Dermis microvascular lymphatic vessel endothelial cell (primary cell): ENCODE results near the gene WBP2NL. TPM values are rescaled to one million over a fixed set of nuclear protein-coding genes. Genes with fewer than 3 reads are reported as not detected.
A peak's percentile ranks its signal among the peaks of the same experiment; 100 is the strongest.
"Not testable (repeated sequence)": the region's sequence is repeated elsewhere in the genome, so short reads cannot be mapped to it uniquely, and the experiment has no call there.

Source experiments
- DNase-seq, 2 donors: peaks; one replicate each; pipeline versions ENCODE4 v3.0.0 to v3.0.0-alpha.2; 2010; ENCODE audit warnings: low read depth in 2 of 2
- total RNA-seq: library from RNA; depleted of rRNA; stranded (reverse); fragments of >200 nt; gene quantifications from 2 replicates; pipeline ENCODE4 v1.2.1, GENCODE V29; 2014

Gene WBP2NL, protein sequence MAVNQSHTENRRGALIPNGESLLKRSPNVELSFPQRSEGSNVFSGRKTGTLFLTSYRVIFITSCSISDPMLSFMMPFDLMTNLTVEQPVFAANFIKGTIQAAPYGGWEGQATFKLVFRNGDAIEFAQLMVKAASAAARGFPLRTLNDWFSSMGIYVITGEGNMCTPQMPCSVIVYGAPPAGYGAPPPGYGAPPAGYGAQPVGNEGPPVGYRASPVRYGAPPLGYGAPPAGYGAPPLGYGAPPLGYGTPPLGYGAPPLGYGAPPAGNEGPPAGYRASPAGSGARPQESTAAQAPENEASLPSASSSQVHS
- total RNA-seq = not detected in 2 replicates

DNA sequence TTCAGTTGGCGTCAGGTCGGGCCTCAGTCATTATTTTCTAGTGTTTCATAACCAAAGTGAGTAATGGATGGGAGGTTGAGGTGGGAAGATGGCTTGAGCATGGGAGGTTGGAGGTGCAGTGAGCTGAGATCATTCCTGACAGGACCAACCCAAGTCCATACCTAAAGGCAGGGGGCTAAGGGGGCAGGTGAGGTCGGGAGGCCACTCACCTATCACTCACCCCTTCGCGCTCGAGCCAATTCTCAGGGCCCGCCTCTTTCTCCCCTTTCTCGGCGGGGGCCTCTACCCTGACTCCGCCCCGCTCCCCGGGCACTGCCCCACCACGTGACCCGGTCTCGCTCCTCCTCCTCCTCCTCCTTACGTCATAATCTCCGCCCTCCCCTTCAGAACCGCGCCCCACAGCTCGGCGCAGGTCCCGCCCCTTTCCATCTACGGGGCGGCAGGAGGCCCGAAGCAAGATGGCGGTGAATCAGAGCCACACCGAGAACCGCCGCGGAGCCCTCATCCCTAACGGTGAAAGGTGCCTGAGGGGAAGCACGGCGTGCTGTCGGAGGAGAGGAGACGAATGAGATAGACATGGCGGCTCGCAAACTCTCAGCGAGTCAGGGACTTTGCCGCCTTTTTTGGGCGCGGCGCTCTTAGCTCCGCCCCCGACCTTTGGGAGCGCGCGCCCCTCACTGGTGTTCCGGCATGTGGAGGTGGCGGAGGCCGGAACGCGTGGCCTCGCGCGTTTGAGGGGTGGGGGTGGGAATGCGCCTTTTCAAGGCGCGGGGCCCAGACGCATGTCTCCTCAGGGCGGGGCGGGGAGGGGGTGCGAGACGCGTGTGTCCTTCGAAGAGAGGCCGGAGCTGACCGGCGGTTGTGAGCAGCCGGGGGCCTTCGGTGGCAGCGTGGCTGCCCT is at the start of gene WBP2NL:
Gene WBP2NL, plus strand, starts transcription at position 428 of the 901 bp plus-strand sequence. Its CDS starts 31 bp downstream, at position 459.
- DNase-seq = peak; percentile 9 to 78

DNA sequence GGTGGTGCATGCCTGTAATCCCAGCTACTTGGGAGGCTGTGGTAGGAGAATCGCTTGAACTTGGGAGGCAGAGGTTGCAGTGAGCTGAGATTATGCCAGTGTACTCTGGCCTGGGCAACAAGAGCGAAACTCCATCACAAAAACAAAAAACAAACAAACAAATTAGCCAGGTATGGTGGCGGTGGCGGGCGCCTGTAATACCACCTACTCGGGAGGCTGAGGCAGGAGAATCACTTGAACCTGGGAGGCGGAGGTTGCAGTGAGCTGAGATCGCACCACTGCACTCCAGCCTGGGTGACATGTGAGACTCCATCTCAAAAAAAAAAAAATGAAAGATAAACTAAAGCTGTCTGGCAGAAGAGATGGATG is 49.7 kb upstream of the WBP2NL start:
- not testable (repeated sequence) for DNase-seq

DNA sequence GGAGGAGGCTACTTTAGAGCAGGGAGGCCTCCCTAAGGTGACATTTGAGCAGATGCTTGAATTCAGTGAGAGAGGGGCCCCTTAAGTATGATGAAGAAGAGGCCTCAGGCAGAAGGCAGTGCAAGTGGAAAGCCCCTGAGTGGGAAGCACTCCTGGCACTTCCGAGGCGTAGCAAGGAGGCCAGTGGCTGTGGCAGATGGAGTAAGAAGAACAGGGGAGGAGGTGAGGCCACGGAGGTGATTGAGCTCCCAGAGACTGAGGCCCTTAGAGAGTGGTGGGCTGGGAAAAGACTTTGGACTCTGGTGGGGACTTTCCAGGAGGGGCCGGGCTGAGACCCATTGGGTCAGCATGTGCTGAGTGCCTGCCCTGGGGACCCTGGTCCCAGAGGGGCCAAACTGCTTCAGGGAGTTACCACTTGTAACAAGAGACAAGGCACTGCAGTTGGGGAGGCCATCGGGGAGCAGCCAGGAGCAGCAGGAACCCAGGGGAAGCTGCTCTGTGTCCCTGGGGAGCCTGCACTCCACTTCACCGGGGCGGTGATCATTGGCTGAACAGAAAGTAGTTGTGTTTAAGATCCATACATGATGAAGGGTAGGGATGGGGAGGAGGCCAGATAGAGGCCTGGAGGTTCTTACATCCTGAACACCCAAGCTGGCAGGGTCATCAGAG is 49.2 kb upstream of the WBP2NL start:
- no peak for DNase-seq

DNA sequence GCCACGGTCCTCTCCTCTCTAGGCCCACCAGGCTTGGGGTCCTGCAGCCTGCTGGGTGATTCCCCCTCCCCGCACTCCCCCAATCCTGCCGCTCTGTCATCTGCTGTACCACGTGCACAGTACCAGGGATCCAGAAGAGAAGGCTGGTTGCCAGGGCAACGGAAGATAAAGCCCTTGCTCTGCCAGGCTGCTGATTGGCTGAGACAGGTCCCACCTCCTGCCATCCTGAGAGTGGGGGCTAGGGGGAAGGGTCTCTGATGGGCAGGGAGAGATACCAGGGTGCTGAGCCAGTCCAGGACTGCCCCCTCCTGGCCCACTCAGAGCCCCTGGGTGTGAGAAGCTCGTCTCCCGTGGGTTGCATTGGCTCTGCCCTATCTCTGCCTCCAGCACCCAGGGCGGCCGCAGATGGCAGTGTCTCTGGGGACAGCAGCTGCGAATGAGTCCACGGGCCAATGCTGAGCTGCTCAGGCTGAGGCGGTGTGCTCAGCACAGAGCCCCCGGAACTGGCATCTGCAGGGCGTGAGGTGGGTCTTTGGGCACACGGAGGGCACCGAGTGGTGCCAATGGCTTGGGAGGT is 46.6 kb upstream of the WBP2NL start, which contains the start of gene SMIM45:
Gene SMIM45, plus strand, starts transcription at position 253 of the 577 bp plus-strand sequence.
- DNase-seq = no peak

DNA sequence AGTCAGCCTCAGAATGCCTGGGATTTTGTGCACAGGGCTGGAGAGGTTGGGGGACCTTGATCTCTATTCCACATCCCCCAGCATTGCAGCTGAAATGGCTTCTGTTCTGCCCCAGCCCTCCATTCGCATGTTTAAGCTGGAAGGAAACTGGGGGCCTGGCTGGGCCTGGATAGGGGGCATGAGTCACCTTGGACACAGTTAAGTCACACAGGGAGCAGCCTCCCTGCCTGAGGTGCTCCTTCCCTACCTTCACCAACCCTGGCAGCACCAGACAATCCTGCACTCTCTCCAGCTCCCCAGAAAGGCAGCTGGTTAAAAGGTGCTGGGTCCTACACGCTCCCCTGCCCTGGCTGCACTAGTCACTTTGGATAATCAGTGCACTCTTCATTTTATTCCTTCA is 45.9 kb upstream of the WBP2NL start:
- DNase-seq = no peak

DNA sequence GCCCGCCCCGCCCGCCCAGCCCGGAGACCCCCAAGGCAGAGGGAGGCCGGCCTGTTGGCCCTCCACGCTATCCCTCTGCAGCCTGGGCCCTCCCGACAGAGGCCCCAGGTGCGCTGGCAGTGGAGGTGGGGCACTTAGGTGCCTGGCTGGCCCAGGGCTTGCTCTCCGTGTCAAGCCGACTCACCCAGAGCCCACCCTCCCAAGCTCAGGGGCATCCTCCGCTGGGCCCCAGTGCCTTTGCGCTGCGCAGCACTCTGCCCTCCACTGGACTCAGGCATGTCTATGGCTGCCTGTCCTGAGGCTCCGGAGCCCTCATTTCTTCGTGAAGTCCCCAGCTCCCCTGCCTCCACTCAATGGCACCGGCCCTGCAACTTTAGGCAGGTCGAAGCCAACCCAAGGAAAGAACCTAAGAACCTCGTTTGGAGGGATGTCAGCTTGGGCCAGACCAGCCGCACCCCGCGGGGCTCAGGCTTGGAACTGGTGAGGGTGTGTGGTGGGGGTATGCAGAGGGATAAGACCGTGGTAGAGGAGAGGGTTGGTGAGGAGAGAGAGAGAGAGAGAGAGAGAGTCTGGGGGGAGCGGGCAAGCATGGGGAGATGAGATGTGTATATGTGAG is 40.5 kb upstream of the WBP2NL start:
- no peak for DNase-seq

DNA sequence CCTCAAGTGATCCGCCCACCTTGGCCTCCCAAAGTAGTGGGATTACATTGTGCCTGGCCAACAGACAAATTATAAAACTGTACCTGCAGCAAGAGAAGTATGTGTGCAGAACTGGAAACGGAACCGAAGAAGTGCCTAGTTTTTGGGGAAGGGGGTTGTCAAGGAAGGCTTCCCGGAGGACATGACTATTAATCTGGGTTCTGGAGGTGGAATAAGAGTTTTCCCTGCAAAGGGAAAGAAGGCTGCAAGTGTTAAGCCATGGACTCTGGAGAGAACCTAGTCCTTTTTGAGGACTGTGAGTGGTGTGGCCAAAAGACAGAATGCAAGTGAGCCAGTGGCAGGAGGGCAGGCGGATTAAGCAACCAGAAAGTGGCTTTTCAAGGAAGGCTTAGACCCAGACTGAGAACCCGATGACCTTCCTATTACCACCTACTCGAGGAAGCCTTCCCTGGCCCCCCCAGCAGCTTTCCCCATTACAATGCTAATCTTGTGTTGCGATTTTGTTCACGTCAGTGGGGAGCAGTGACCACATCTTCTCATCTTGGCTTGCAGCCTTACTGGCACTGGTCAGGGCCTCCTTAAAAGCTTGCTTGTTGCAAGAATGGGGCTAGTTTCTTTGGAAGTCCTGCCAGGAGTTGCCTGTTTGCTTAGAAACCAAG is 35.0 kb upstream of the WBP2NL start:
- no peak for DNase-seq

DNA sequence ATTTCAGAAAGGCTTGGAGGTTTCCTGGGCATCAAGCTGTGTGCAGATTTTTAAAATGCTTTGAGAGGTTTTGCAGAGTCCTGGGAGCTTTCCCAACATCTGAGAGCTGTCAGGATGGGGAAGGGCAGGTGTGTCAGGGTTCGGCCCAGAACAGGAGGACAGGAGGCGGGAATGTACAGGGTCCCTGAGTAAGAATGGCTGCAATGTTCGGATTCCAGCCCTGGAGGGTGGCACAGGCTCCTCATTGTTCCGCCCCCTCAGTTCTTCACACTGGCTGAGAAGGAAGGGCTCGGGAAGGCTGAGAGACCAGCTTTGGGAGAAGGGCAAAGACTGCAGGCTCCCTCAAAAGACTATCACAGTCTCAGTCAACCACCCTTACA is 34.5 kb upstream of the WBP2NL start:
- no peak for DNase-seq

DNA sequence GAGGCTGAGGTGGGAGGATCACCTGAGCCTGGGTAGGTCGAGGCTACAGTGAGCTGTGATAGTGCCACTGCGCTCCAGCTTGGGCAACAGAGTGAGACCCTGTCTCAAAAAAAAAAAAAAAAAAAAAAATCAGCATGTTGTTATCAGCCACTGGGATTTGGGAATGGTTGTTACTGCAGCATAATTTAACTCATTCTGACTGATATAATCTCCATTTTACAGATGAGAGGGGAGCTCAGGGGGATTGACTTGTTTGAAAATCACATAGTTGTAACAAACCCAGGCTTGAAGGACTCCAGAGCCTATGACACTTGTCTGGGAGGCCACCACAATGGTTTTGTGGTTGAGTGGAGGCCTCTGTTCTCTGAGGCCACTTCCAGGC is 32.4 kb upstream of the WBP2NL start:
- no peak for DNase-seq

DNA sequence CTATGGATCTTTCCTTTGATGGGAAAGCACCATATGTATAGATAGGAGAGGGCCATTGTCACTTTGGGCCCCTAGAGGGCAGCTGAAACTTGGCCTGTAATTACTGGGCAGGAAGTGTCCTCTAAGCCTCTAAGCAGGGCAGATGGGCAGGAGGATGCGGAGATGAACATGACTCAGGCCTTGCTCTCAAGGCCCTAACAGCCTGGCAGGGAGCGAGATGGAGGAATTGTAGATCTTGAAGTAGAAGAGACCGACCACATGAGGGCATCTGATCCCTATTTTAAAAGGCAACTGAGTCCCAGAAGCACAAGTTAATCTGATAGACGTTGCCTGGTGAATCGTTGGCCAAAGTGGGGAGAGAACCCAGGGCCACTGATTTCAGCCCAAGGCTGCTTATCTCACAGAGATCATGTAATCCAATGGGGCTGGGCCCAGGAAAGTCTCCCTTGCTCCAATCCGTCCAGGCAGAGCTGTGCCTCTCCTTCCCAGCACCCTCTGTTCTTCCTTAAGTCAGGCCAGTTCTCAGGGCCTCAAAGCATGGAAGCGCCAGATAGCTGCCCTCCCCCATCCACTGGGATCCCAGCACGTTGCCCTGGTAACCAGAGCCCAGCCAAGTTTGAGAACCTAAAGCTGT is 31.9 kb upstream of the WBP2NL start:
- DNase-seq = peak; percentile 43 to 83

DNA sequence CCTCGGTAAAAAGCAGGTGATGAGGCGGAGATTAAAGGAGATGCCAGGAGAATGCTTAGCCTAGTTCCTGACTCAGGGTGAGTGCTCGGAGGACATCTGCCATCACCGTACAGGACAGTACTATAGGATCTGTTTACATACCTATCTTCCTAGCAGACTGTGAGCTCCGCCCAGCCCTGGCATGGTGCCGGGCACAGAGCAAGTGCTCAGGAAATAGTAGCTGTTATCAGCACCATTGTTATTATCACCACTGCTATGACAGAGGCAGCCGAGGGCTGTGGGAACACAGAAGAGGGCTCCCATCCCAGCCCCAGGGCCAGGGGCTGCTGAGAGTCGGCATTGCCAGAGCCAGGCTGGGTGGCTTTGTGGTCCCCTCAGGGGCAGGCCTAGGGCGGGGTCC is 30.0 kb upstream of the WBP2NL start:
- peak; percentile 74 to 84 for DNase-seq

DNA sequence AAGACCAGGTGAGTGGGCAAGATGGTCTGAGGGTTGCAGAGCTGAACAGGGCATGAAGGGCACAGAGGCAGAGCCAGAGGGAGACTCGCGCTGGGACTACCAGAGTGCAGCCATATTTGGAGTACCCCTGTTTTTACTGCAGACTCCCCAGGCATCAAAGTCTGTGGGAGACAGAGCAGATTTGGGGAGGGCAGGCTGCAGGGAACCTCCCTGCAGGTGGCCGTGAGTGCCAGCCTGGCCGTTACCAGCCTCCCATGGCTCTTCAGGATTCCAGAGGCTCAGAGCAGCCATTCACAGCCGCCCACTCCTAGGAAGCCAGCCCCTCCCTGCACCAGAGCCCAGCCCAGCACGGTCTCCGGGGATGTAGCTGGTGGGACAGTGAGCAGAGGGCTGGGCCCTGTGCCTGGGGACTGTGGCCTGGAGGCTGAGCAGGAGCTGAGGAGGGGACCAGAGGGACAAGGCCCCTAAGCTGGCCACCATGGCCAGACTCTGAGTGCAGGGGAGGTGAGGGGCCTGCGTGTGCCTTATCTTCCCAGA is 29.4 kb upstream of the WBP2NL start, which contains the start of gene SEPTIN3:
Gene SEPTIN3, plus strand, starts transcription at position 334 of the 537 bp plus-strand sequence. CDS start 2,050 bp downstream, outside the sequence.
- no peak for DNase-seq

DNA sequence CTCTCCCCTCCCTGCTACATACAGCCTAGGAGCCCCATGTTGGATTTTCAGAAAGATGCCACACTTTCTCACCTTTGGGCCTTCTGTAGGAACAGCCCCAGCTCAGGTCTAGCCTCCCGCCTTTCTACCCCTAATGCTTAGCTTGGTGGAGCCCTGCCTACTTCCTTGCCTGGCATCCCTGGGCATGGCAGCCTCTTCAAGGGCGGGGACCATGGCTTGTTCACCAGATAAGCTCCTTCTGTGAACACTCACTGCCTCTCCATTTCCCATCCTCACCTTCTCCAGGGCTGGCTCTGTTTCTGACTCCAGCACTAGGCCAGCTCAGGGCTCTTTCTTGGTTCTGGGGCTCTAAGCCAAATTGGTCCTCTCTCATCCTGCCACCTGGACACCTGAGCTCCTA is 28.0 kb upstream of the WBP2NL start:
- no peak for DNase-seq

DNA sequence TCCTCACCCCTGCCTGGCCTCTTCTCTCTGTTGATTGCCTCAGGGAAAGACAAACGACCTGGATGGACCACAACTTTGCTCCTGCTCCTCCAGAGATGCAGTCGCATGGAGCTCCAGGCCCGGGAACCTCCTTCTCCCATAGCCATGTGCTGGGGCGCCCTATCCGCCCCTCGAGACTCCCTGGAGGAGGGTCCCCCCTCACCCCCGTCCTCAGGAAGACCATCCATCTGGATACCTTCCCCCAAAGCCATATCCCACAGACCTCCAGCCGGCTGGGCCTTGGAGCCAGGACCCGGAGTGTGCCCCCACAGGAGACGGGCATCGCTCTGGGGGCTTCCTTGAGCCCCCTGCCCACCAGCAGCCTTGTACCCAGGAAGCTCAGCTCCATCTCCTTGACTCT is 27.2 kb upstream of the WBP2NL start:
- no peak for DNase-seq

DNA sequence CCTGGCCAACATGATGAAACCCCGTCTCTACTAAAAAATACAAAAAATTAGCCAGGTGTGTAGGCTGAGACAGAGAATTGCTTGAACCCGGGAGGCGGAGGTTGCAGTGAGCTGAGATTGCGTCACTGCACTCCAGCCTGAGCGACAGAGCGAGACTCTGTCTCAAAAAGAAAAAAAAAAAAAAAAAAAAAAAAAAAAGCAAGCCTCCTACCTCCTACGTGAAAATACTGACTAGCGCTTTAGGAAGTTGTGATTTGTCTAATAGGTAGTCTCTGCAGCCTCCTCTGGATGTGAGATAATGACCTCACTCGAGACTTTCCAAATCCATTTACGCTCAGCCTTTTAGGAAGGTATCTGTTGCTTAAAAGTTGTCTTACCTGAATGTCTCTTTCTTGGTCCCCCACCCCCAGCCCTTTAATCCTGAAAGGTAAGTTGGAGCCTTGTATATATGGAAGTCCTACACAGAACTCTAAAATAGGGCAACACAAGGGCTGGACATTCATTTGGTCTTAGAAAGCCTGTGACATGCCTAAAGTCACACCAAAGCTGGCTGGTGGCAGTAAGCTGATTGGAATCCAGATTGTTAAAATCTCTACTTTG is 23.8 kb upstream of the WBP2NL start:
- no peak for DNase-seq

DNA sequence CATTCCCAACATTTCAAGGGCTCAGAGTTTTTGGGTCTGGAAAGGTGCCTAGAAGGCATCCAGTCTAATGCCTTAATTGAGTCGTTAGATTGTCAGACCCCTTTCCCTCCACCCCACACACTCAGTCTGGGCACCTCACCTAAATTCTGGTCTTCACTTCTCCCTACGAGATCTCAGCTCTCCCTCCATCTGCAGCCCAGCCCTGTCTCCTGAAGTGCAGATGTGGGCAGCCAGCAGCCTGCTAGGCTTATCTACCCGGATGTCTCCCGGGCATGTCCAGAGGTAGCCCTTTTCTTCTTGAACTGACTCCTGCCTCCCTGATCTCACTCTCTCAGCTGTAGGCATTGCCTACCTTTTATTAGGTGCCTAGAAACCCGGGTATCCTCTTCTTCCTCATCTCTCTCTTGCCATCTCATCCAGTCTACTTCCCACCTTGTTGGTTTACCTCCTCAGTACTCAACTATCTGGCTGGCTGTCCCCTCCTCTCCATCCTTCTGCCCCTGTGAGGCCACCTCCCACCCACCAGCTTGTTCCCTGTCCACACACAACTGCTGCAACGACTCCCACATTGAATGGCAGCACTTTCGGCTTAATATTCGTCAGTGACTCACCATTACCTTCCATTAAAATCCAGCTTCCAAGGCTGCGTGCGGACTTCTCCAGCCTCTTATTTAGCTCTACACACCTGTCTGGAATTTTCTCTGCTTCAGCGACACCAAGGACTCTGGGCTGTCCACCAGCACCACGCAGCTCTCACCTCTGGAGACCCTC is 23.1 kb upstream of the WBP2NL start:
- no peak for DNase-seq

DNA sequence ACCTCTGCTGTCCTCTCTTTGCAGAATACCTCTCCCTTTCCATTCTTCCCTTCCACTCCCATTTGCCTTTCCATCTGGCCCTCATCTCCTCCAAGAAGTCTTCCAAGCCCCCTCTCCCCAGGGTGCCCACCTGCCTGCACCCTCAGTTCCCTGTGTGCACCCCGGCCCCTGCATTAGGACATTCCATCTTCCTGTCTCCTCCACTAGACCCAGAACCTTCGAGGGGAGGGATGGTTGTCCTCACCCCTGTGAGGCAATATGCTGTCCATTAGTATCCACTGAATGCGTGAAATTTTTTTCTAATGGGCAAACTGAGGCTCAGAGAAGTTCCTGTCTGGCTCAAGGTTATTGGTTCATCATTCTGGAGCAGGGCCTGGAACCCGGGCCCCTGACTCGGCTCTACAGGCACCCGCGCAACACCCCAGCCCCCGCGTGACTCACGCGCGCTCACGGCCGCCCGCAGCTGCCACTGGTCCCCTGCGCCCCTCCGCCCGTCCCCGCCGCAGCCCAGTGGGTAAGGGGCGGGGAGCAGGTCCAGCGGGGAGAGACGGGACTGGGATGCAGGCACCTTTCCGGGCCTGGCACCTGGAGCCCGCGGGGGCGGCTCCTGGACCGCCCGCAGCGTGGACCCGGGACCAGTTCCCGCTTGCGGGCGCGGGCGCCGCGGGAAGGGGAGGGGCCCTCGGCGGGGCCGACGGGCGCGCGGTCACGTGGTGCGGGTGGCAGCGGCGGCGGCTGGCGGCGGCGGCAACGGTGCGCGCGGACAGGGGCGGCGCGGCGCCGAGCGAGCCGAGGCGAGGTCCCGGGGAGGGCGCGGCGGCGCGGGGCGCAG is 22.3 kb upstream of the WBP2NL start:
- DNase-seq = peak in 1 of 2 donors; percentile 23
